ENCODE data around the gene MTCL3.
"Not testable (repeated sequence)": the region's sequence is repeated elsewhere in the genome, so short reads cannot be mapped to it uniquely, and the experiment has no call there.

MTCL3 gene

GRCh38 chr6:127466416-127466815 lies 52.7 kb downstream of the MTCL3 start:
- DNase-seq (ENCODE audit: low read depth): no peak

GRCh38 chr6:127464881-127465459 lies 54.2 kb downstream of the MTCL3 start:
- DNase-seq (ENCODE audit: low read depth): no peak

GRCh38 chr6:127464161-127464880 lies 54.8 kb downstream of the MTCL3 start:
- no peak for DNase-seq (ENCODE audit: low read depth)

GRCh38 chr6:127463056-127463455 lies 56.1 kb downstream of the MTCL3 start:
- DNase-seq (ENCODE audit: low read depth): no peak

- DNase-seq (ENCODE audit: low read depth): no peak
These were observed 56.8 kb downstream of the MTCL3 start for GRCh38 chr6:127462376-127462775.

GRCh38 chr6:127460465-127460864 lies 58.7 kb downstream of the MTCL3 start:
- no peak for DNase-seq (ENCODE audit: low read depth)

GRCh38 chr6:127459231-127459641 lies 59.9 kb downstream of the MTCL3 start, which contains the start of gene KIAA0408:
TSS of gene KIAA0408 (minus strand) at chr6:127459389. CDS start at chr6:127453981, 5,408 bp downstream.
- no peak for DNase-seq (ENCODE audit: low read depth)

- no peak for DNase-seq (ENCODE audit: low read depth)
These were observed 60.3 kb downstream of the MTCL3 start for GRCh38 chr6:127458817-127459216.

- DNase-seq (ENCODE audit: low read depth): no peak
These were observed 60.9 kb downstream of the MTCL3 start for GRCh38 chr6:127458222-127458621.

- no peak for DNase-seq (ENCODE audit: low read depth)
These were observed 61.6 kb downstream of the MTCL3 start for GRCh38 chr6:127457456-127458064.

- no peak for DNase-seq (ENCODE audit: low read depth)
These were observed 62.7 kb downstream of the MTCL3 start for GRCh38 chr6:127456465-127456864.

- DNase-seq (ENCODE audit: low read depth): no peak
These were observed 65.1 kb downstream of the MTCL3 start for GRCh38 chr6:127453845-127454619.

- no peak for DNase-seq (ENCODE audit: low read depth)
These were observed 66.3 kb downstream of the MTCL3 start for GRCh38 chr6:127452803-127453202.

- no peak for DNase-seq (ENCODE audit: low read depth)
These were observed 67.7 kb downstream of the MTCL3 start for GRCh38 chr6:127451388-127451787.

- DNase-seq (ENCODE audit: low read depth): no peak
These were observed 71.4 kb downstream of the MTCL3 start for GRCh38 chr6:127447780-127448179.

GRCh38 chr6:127446356-127446755 lies 72.8 kb downstream of the MTCL3 start:
- DNase-seq (ENCODE audit: low read depth): peak; percentile 4

- no peak for DNase-seq (ENCODE audit: low read depth)
These were observed 77.3 kb downstream of the MTCL3 start for GRCh38 chr6:127441881-127442280.

- DNase-seq (ENCODE audit: low read depth): no peak
These were observed 79.4 kb downstream of the MTCL3 start for GRCh38 chr6:127439718-127440117.

GRCh38 chr6:127436578-127437110 lies 82.5 kb downstream of the MTCL3 start:
- no peak for DNase-seq (ENCODE audit: low read depth)

- DNase-seq (ENCODE audit: low read depth): no peak
These were observed 83.4 kb downstream of the MTCL3 start for GRCh38 chr6:127435626-127436220.

GRCh38 chr6:127434651-127435050 lies 84.5 kb downstream of the MTCL3 start:
- DNase-seq (ENCODE audit: low read depth): no peak

- not testable (repeated sequence) for DNase-seq (ENCODE audit: low read depth)
These were observed 90.6 kb downstream of the MTCL3 start for GRCh38 chr6:127428562-127428961.
